Cardiac muscle cell (in vitro differentiated cells and primary cell): ENCODE measurements around the gene KLHDC7A. TPM values are rescaled to one million over a fixed set of nuclear protein-coding genes. Genes with fewer than 3 reads are reported as not detected.

Source experiments
- DNase-seq, 2 donors: peaks; one replicate each; pipeline versions ENCODE4 v3.0.0 to v3.0.0-alpha.2; 2010 to 2017; ENCODE audit warnings: low read depth in 1 of 2, low spot score in 1 of 2
- H3K27ac ChIP-seq: fragments of 200-600 bp; sonication (generic); 2 replicates; pipeline ENCODE4 v1.5.1; 2016
- H3K27me3 ChIP-seq: fragments of 200-600 bp; sonication (generic); 2 replicates; pipeline ENCODE4 v1.6.0; 2016; ENCODE audit warnings: control low read depth
- H3K36me3 ChIP-seq: fragments of 200-600 bp; sonication (generic); 2 replicates; pipeline ENCODE4 v1.5.1; 2016; ENCODE audit warnings: control low read depth
- H3K4me1 ChIP-seq: fragments of 200-600 bp; sonication (generic); 2 replicates; pipeline ENCODE4 v1.8.1; 2017; ENCODE audit warnings: low read depth, mild to moderate bottlenecking, mixed run types
- H3K4me3 ChIP-seq: fragments of 200-600 bp; sonication (generic); 2 replicates; pipeline ENCODE4 v1.5.1; 2016; ENCODE audit warnings: mild to moderate bottlenecking
- H3K9me3 ChIP-seq: fragments of 200-600 bp; sonication (generic); 2 replicates; pipeline ENCODE4 v1.5.1; 2017; ENCODE audit warnings: low read depth, mild to moderate bottlenecking, control low read depth
- polyA plus RNA-seq: library from polyadenylated mRNA; unstranded; fragments of >200 nt; fragmentation: Nextera tagmentation; extraction: Ambion mirVana; gene quantifications from 2 replicates; pipeline ENCODE4 v1.2.1, GENCODE V29; 2016
- total RNA-seq: library from RNA; depleted of rRNA; stranded (reverse); fragments of >200 nt; gene quantifications from 2 replicates; pipeline ENCODE4 v1.2.3, GENCODE V29; 2016
- TF ChIP-seq, protein P1 (sequence below): IDR thresholded peaks from 2 replicates; pipeline ENCODE4 v1.5.1; 2012; ENCODE audit warnings: low read depth, mild to moderate bottlenecking, low read length

The KLHDC7A gene
- total and polyA plus RNA-seq, 2 experiments from 2014 or later = not detected

DNA sequence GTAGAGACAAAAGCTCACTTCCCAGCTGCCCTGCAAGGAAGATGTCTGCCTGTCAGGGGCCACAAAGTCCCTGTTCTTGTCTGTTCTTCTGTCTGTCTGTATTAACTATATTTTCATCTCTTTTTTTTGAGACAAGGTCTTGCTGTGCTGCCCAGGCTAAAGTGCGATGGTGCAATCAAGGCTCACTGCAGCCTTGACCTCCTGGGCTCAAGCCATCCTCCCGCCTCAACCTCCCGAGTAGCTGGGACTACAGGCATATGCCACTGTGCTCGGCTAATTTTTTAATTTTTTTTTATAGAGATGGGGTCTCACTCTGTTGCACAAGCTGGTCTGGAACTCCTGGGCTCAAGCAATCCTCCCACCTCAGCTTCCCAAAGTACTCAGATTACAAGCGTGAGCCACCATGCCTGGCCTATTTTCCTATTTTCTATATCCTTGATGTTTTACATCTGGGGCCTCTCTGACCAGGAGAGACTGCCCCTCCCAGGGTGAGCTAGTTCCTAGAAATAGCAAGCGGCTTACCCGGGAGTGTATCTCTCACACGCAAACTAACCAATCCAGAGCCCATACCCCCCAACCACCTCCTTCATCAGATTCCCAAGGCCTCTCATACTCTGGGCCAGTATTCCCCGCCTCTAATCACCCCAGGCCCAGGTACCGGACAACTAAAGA is 5.4 kb upstream of the KLHDC7A start:
- DNase-seq = peak in 1 of 2 donors; percentile 12
- Histone ChIP-seq H3K4me1 (no peaks in the 10 kb centered on the region), H3K36me3 (no peaks in the 10 kb centered on the region), H3K4me3 (no peak overlapping the region), H3K27me3 (no peaks in the 10 kb centered on the region), H3K27ac (no peak overlapping the region), H3K9me3 (no peaks in the 10 kb centered on the region)
- TF ChIP-seq, protein P1, sequence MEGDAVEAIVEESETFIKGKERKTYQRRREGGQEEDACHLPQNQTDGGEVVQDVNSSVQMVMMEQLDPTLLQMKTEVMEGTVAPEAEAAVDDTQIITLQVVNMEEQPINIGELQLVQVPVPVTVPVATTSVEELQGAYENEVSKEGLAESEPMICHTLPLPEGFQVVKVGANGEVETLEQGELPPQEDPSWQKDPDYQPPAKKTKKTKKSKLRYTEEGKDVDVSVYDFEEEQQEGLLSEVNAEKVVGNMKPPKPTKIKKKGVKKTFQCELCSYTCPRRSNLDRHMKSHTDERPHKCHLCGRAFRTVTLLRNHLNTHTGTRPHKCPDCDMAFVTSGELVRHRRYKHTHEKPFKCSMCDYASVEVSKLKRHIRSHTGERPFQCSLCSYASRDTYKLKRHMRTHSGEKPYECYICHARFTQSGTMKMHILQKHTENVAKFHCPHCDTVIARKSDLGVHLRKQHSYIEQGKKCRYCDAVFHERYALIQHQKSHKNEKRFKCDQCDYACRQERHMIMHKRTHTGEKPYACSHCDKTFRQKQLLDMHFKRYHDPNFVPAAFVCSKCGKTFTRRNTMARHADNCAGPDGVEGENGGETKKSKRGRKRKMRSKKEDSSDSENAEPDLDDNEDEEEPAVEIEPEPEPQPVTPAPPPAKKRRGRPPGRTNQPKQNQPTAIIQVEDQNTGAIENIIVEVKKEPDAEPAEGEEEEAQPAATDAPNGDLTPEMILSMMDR = no peak

DNA sequence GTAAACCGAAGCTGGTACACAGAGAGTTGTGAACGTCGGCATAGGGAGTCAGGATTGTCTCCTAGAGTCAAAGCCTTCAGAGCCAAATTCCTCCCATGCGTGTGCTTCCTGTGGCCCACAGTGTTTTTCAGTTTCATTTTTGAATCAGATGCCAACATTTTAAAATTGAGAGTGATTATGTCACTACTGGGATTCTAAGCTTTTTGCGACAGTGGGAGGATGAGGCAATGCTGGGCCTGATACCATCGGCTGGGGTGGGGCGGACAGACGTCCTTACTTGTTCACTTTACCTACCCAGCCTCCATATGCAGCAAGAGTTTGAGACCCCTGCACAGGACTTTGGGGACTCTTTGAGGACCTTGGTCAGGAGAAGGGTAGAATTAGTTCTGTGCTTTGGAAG is 1.3 kb upstream of the KLHDC7A start:
- Histone ChIP-seq H3K36me3 (no peaks in the 10 kb centered on the region), H3K27ac (no peak overlapping the region), H3K4me1 (no peaks in the 10 kb centered on the region), H3K4me3 (no peak overlapping the region), H3K9me3 (no peaks in the 10 kb centered on the region), H3K27me3 (no peaks in the 10 kb centered on the region)
- no peak for DNase-seq
- TF ChIP-seq, protein P1 = no peak

DNA sequence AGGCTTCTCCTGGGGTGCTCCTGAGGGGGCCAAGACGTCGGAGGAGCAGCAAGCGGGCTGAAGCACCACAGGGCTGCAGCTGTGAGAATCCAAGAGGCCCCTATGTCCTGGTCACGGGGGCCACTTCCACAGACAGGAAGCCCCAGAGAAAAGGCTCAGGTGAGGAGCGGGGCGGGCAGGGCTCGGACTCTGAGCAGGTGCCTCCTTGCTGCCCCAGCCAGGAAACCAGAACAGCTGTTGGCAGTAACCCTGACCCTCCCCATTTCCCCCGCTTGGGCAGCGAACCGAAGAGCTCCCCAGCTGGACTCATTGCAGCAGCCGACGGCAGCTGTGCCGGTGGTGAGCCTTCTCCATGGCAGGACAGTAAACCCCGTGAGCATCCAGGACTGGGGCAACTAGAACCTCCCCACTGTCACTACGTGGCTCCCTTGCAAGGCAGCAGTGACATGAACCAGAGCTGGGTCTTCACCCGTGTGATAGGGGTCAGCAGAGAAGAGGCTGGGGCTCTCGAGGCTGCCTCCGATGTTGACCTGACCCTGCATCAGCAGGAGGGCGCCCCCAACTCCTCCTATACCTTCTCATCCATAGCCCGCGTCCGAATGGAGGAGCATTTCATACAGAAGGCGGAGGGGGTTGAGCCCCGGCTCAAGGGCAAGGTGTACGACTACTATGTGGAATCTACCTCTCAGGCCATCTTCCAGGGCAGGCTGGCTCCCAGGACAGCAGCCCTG is 625 bp downstream of the KLHDC7A start:
- H3K27me3 ChIP-seq = no peaks in the 10 kb centered on the region
- H3K27ac ChIP-seq = no peak overlapping the region
- no peaks in the 10 kb centered on the region for H3K9me3 ChIP-seq
- no peaks in the 10 kb centered on the region for H3K36me3 ChIP-seq
- no peak overlapping the region for H3K4me3 ChIP-seq
- DNase-seq = no peak
- H3K4me1 ChIP-seq = no peaks in the 10 kb centered on the region
- TF ChIP-seq, protein P1 = no peak

DNA sequence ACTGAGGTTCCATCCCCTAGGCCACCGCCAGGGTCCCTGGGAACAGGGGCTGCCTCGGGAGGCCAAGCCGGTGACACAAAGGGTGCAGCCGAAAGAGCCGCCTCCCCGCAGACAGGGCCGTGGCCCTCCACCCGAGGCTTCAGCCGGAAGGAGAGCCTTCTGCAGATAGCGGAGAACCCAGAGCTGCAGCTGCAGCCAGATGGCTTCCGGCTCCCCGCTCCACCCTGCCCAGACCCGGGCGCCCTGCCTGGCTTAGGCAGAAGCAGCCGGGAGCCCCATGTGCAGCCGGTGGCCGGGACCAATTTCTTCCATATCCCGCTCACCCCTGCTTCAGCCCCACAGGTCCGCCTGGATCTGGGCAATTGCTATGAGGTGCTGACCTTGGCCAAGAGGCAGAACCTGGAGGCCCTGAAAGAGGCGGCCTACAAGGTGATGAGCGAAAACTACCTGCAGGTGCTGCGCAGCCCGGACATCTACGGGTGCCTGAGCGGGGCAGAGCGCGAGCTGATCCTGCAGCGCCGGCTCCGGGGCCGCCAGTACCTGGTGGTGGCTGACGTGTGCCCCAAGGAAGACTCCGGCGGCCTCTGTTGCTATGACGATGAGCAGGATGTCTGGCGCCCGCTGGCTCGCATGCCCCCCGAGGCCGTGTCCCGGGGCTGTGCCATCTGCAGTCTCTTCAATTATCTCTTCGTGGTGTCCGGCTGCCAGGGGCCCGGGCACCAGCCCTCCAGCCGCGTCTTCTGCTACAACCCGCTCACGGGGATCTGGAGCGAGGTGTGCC is 1.4 kb downstream of the KLHDC7A start:
- Histone ChIP-seq H3K27ac (no peak overlapping the region), H3K27me3 (no peaks in the 10 kb centered on the region), H3K4me1 (no peaks in the 10 kb centered on the region), H3K9me3 (no peaks in the 10 kb centered on the region), H3K36me3 (no peaks in the 10 kb centered on the region), H3K4me3 (no peak overlapping the region)
- TF ChIP-seq, protein P1 = no peak
- DNase-seq = no peak

DNA sequence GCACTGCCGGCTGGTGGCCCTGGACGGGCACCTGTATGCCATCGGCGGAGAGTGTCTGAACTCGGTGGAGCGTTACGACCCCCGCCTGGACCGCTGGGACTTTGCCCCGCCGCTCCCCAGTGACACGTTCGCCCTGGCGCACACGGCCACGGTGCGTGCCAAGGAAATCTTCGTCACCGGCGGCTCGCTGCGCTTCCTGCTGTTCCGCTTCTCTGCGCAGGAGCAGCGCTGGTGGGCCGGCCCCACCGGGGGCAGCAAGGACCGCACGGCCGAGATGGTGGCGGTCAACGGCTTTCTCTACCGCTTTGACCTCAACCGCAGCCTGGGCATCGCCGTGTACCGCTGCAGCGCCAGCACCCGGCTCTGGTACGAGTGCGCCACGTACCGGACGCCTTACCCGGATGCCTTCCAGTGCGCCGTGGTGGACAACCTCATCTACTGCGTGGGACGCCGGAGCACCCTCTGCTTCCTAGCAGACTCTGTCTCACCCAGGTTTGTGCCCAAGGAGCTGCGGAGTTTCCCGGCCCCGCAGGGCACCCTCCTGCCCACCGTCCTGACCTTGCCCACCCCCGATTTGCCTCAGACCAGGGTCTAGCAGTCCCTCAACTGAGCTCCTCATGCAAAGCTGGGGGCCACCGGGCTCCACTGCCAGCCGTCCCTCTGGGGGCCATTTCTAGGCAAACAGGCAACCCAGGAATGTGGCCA is 2.1 kb downstream of the KLHDC7A start:
- Histone ChIP-seq H3K27me3 (no peaks in the 10 kb centered on the region), H3K4me3 (no peak overlapping the region), H3K4me1 (no peaks in the 10 kb centered on the region), H3K9me3 (no peaks in the 10 kb centered on the region), H3K36me3 (no peaks in the 10 kb centered on the region), H3K27ac (no peak overlapping the region)
- TF ChIP-seq, protein P1 = no peak
- no peak for DNase-seq
